ENCODE results near the gene TLE7. TPM values are rescaled to one million over a fixed set of nuclear protein-coding genes. Genes with fewer than 3 reads are reported as not detected.

The TLE7 gene
- total and polyA plus RNA-seq, 2 of the 8 experiments (the other 6 are each of a cell fraction or from before 2014, with no cell fraction given), result 0.03 TPM; not detected in 1

DNA sequence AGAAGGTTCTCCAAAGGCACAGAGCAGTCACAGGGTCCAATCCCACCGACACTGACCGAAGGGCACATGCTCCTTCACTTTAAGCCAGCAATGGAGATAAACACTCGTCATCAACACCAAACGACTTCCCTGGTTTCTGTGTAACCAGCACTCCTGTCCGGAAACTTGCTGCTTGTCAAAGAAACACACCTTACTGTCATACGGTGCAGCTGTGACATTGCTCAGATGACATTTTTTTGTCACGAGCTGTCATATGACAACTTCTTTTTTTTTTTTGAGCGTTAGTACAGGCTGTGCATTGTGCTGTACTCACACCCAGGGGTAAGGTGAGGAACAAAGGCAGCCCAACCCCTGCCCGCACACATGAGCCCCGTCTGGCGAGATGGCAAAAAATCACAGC lies 39.2 kb downstream of the TLE7 start:
- Histone ChIP-seq H2AK5ac (ENCODE audit: low read depth, low read length) (no peak overlapping the region), H3K27me3 (replicated peaks in 1 of 4; ENCODE audit: control insufficient read depth in 3 of 4, extremely low read depth in 1 of 4, insufficient read depth in 3 of 4, low read length in 3 of 4) (no peaks in the 10 kb centered on the region), H3K79me1 (ENCODE audit: low read depth, low read length) (no peaks in the 10 kb centered on the region), H2AFZ (ENCODE audit: low read length) (no peak overlapping the region), H3K9me3 (ENCODE audit: insufficient read depth in 2 of 2, low read depth in 1 of 2, low read length in 1 of 2) (no peaks in the 10 kb centered on the region), H3K14ac (ENCODE audit: insufficient read length) (no peak overlapping the region), H3K4ac (replicated peaks; ENCODE audit: insufficient read length, low read depth, low read length) (no peak overlapping the region), H3K4me1 (replicated peaks in 1 of 4; ENCODE audit: control insufficient read depth in 3 of 4, insufficient read depth in 4 of 4, low read length in 3 of 4) (peaks cover 0 to 15% (median 6%) of the 10 kb centered on the region in 4 experiments; a peak in 6 of 7 replicates), H3K18ac (ENCODE audit: extremely low read depth, low read length) (peak overlapping the region; percentile 64), H3K36me3 (ENCODE audit: control insufficient read depth in 2 of 4, insufficient read depth in 4 of 4, low read length in 3 of 4) (no peaks in the 10 kb centered on the region), H3K4me2 (ENCODE audit: insufficient read depth in 1 of 2, low read depth in 2 of 2, low read length in 2 of 2) (peak overlapping the region in 1 of 2 experiments; percentile 46; a peak in 1 of 4 replicates), H3K23ac (ENCODE audit: insufficient read length) (no peak overlapping the region), H3K4me3 (ENCODE audit: extremely low read depth in 1 of 4, insufficient read depth in 2 of 4, low read depth in 3 of 4, low read length in 4 of 4) (no peak overlapping the region), H3K27ac (ENCODE audit: low read depth, low read length) (no peak overlapping the region), H4K5ac (ENCODE audit: insufficient read length, low read depth, low read length) (no peak overlapping the region), H2BK15ac (ENCODE audit: low read length) (peak overlapping the region; percentile 66; the same call in 1 of the 2 replicates), H2BK12ac (ENCODE audit: low read depth, low read length) (peak overlapping the region; percentile 94; the same call in 1 of the 2 replicates), H4K8ac (ENCODE audit: extremely low read depth, insufficient read depth, low read length) (no peak overlapping the region), H3K9ac (replicated peaks in 1 of 4; ENCODE audit: extremely low read depth in 1 of 4, low read depth in 3 of 4, low read length in 3 of 4) (no peak overlapping the region), H4K20me1 (replicated peaks in 1 of 2; ENCODE audit: control insufficient read depth in 1 of 2, insufficient read depth in 2 of 2, low read length in 2 of 2) (no peaks in the 10 kb centered on the region), H2BK5ac (ENCODE audit: low read depth, low read length) (peak overlapping the region; percentile 92; the same call in 1 of the 2 replicates), H3K23me2 (ENCODE audit: low read depth, low read length) (no peaks in the 10 kb centered on the region), H3K79me2 (ENCODE audit: control insufficient read depth in 1 of 2, insufficient read depth in 2 of 2, low read length in 2 of 2) (no peaks in the 10 kb centered on the region), H3K56ac (replicated peaks; ENCODE audit: insufficient read length, low read depth, low read length) (no peak overlapping the region), H4K91ac (replicated peaks; ENCODE audit: insufficient read length, low read length) (peak overlapping the region; percentile 63), H2BK20ac (ENCODE audit: low read length) (no peak overlapping the region), H2BK120ac (replicated peaks; ENCODE audit: low read depth, low read length) (no peak overlapping the region)
- DNase-seq (ENCODE audit: low read depth in 1 of 2, low spot score in 2 of 2) (no peak), FAIRE-seq (no peak)
- WGBS, 2 experiments (ENCODE audit: extremely low coverage in 1 of 2, insufficient coverage in 1 of 2, insufficient read length in 1 of 2, insufficient replicate concordance in 2 of 2, low coverage in 1 of 2, low lambda C conversion rate in 2 of 2, missing lambda C conversion rate in 1 of 2), result 88% methylated on average over 11 of the region's 11 CpGs; no CpG with 5 or more reads in 1 of the 2 experiments
- CTCF ChIA-PET (ENCODE audit: partially characterized antibody), result interaction anchor here (2.4 kb wide), 1 partner anchor 10 kb away, joined by 17 read pairs; no protein-coding TSS in a partner anchor
- POLR2A ChIA-PET (ENCODE audit: partially characterized antibody), result interaction anchor here (2.8 kb wide), 1 partner anchor 15 kb away, joined by 11 read pairs; no protein-coding TSS in a partner anchor
- no peak for TF ChIP-seq SIRT6 (IDR thresholded peaks at IDR 0.05; ENCODE audit: low read length)
